IMR-90 (cell line): ENCODE measurements around the gene CEP170B. TPM values are rescaled to one million over a fixed set of nuclear protein-coding genes. Genes with fewer than 3 reads are reported as not detected.

Source experiments
- ATAC-seq: fragments of 200-7000 bp; cut with Tn5 transposase; 2 replicates; pipeline ENCODE4 v1.9.1; 2020; ENCODE audit warnings: low read depth, mild to moderate bottlenecking, moderate library complexity
- BruUV-seq: library from RNA; stranded (reverse); fragments of 400-500 nt; replicated peaks from 2 replicates; lab custom pipeline; 2021; lab: Mats Ljungman, UMichigan
- CTCF ChIA-PET: fragments of 300-600 bp; formaldehyde crosslinking; extraction: SDS; loops from one replicate; lab custom pipeline; 2021; ENCODE audit warnings: antibody characterized with exemption; lab: Yijun Ruan, JAX
- POLR2A ChIA-PET: fragments of 300-600 bp; sonication (Branson Sonifier 250); formaldehyde crosslinking; loops from one replicate; lab custom pipeline; 2022; ENCODE audit warnings: antibody characterized with exemption; ENCODE audit not compliant: unreplicated experiment; lab: Charles Lee
- DNase-seq: peaks from one replicate; pipeline ENCODE4 v3.0.0; 2013
- H2AFZ ChIP-seq: replicated peaks from 2 replicates; pipeline ENCODE3; 2013; ENCODE audit warnings: low read length, mild to moderate bottlenecking; ENCODE audit not compliant: poor library complexity
- H2AK5ac ChIP-seq: 2 replicates; pipeline ENCODE4 v1.6.1; 2013; ENCODE audit warnings: low read depth, low read length, inconsistent platforms
- H2AK9ac ChIP-seq: replicated peaks from 2 replicates; pipeline ENCODE3; 2013; ENCODE audit warnings: mild to moderate bottlenecking, low read depth, low read length, moderate library complexity; ENCODE audit not compliant: poor library complexity
- H2BK120ac ChIP-seq: 2 replicates; pipeline ENCODE4 v1.6.1; 2013; ENCODE audit warnings: low read depth, low read length, inconsistent platforms
- H2BK15ac ChIP-seq: 3 replicates; pipeline ENCODE4 v1.6.1; 2013; ENCODE audit warnings: low read depth, low read length, inconsistent platforms
- H2BK20ac ChIP-seq: 2 replicates; pipeline ENCODE4 v1.6.1; 2013; ENCODE audit warnings: low read depth, mild to moderate bottlenecking, inconsistent platforms, low read length, moderate library complexity
- H2BK5ac ChIP-seq: 2 replicates; pipeline ENCODE4 v1.6.1; 2013; ENCODE audit warnings: mild to moderate bottlenecking, low read depth, low read length, inconsistent platforms; ENCODE audit not compliant: poor library complexity, severe bottlenecking
- H3K14ac ChIP-seq: replicated peaks from 2 replicates; pipeline ENCODE4 v1.6.1; 2013; ENCODE audit warnings: low read depth, low read length, inconsistent platforms
- H3K18ac ChIP-seq: 2 replicates; pipeline ENCODE4 v1.6.1; 2013; ENCODE audit warnings: low read depth, low read length, control low read depth
- H3K23ac ChIP-seq: 2 replicates; pipeline ENCODE4 v1.6.1; 2013; ENCODE audit warnings: low read depth, low read length, inconsistent platforms
- H3K27ac ChIP-seq: 2 replicates; pipeline ENCODE4 v1.5.1; 2013; ENCODE audit warnings: mild to moderate bottlenecking, control low read depth, low read length; ENCODE audit not compliant: insufficient read depth
- H3K27me3 ChIP-seq: 2 replicates; pipeline ENCODE4 v1.6.1; 2013; ENCODE audit warnings: low read length; ENCODE audit not compliant: control insufficient read depth, insufficient read depth
- H3K36me3 ChIP-seq: 2 replicates; pipeline ENCODE4 v1.6.1; 2013; ENCODE audit warnings: low read length, mixed read lengths; ENCODE audit not compliant: control insufficient read depth, insufficient read depth
- H3K4ac ChIP-seq: 2 replicates; pipeline ENCODE4 v1.6.1; 2013; ENCODE audit warnings: low read depth, low read length, inconsistent platforms
- H3K4me1 ChIP-seq: 2 replicates; pipeline ENCODE4 v1.6.1; 2013; ENCODE audit warnings: low read length, mixed read lengths; ENCODE audit not compliant: control insufficient read depth, insufficient read depth
- H3K4me2 ChIP-seq: 2 replicates; pipeline ENCODE4 v1.6.1; 2013; ENCODE audit warnings: low read depth, mild to moderate bottlenecking, control low read depth, low read length, moderate library complexity
- H3K4me3 ChIP-seq: 2 replicates; pipeline ENCODE4 v1.5.1; 2013; ENCODE audit warnings: low read depth, mild to moderate bottlenecking, control low read depth, low read length, moderate library complexity; ENCODE audit not compliant: insufficient read depth
- H3K56ac ChIP-seq: 2 replicates; pipeline ENCODE4 v1.6.1; 2013; ENCODE audit warnings: low read length, inconsistent platforms; ENCODE audit not compliant: insufficient read depth; ENCODE audit errors: extremely low read depth
- H3K79me1 ChIP-seq, 2 experiments: 2 replicates each; pipeline ENCODE4 v1.6.1; 2013; ENCODE audit warnings: low read length in 2 of 2, inconsistent platforms in 1 of 2, low read depth in 1 of 2
- H3K9ac ChIP-seq: 2 replicates; pipeline ENCODE4 v1.6.1; 2013; ENCODE audit warnings: low read depth, low read length, control low read depth
- H3K9me1 ChIP-seq: 2 replicates; pipeline ENCODE4 v1.6.1; 2013; ENCODE audit warnings: low read length, inconsistent platforms; ENCODE audit not compliant: insufficient read depth
- H3K9me3 ChIP-seq: 2 replicates; pipeline ENCODE4 v1.6.1; 2013; ENCODE audit warnings: low read length; ENCODE audit not compliant: control insufficient read depth, insufficient read depth
- H4K20me1 ChIP-seq: 2 replicates; pipeline ENCODE4 v1.6.1; 2013; ENCODE audit warnings: low read length, inconsistent platforms; ENCODE audit not compliant: insufficient read depth
- H4K5ac ChIP-seq: 2 replicates; pipeline ENCODE4 v1.6.1; 2013; ENCODE audit warnings: mild to moderate bottlenecking, low read depth, low read length, control low read depth
- H4K8ac ChIP-seq, 2 experiments: 2 replicates each; pipeline ENCODE4 v1.6.1; 2013; ENCODE audit warnings: low read depth in 2 of 2, low read length in 2 of 2, control low read depth in 1 of 2, inconsistent platforms in 1 of 2
- H4K91ac ChIP-seq: 2 replicates; pipeline ENCODE4 v1.6.1; 2013; ENCODE audit warnings: low read depth, low read length, inconsistent platforms; ENCODE audit not compliant: insufficient read depth
- BHLHE40 ChIP-seq: fragments of 150-350 bp; IDR thresholded peaks from 2 replicates; pipeline ENCODE4 v1.6.1; 2016; ENCODE audit warnings: mild to moderate bottlenecking, low read depth, low read length
- CEBPB ChIP-seq: IDR thresholded peaks from 2 replicates; pipeline ENCODE4 v1.6.1; 2012; ENCODE audit warnings: low read depth, low read length, improper control_type of control experiment
- FOS ChIP-seq: fragments of 150-350 bp; IDR thresholded peaks from 2 replicates; pipeline ENCODE4 v1.6.1; 2016; ENCODE audit warnings: low read depth, low read length
- MAZ ChIP-seq: IDR thresholded peaks from 2 replicates; pipeline ENCODE4 v1.6.1; 2012; ENCODE audit warnings: low read depth, mild to moderate bottlenecking, low read length, improper control_type of control experiment, moderate library complexity, borderline replicate concordance
- MXI1 ChIP-seq: IDR thresholded peaks from 2 replicates; pipeline ENCODE4 v1.6.1; 2012; ENCODE audit warnings: low read depth, mild to moderate bottlenecking, low read length, moderate library complexity, borderline replicate concordance
- NFE2L2 ChIP-seq: fragments of 150-350 bp; IDR thresholded peaks from 2 replicates; pipeline ENCODE4 v1.6.1; 2016; ENCODE audit warnings: low read depth, mild to moderate bottlenecking, low read length
- POLR2A ChIP-seq: IDR thresholded peaks from 2 replicates; pipeline ENCODE4 v1.6.1; 2012; ENCODE audit warnings: mild to moderate bottlenecking, low read depth, low read length
- RFX5 ChIP-seq: IDR thresholded peaks from 2 replicates; pipeline ENCODE4 v1.8.0; 2012; ENCODE audit warnings: low read depth, mild to moderate bottlenecking, low read length, moderate library complexity
- WGBS, 2 experiments: methylation state at CpG; one replicate each; pipeline versions ENCODE4 v1.1.5 to v1.1.7; 2013; ENCODE audit warnings: missing lambda C conversion rate in 2 of 2; ENCODE audit not compliant: insufficient read length in 1 of 2; ENCODE audit errors: extremely low coverage in 2 of 2; 5-methylcytosine and 5-hydroxymethylcytosine counted together
- dilution Hi-C: fragments of 300-500 bp; cut with HindIII; formaldehyde crosslinking; loops from one replicate; pipeline ENCODE4 v1.14.3; 2018; ENCODE audit warnings: low sequenced_read_pairs; ENCODE audit not compliant: unreplicated experiment
- in situ Hi-C: fragments of 300-500 bp; cut with MboI; formaldehyde crosslinking; loops from 3 replicates; pipeline ENCODE4 v1.14.3; 2019; ENCODE audit warnings: low sequenced_read_pairs, inconsistent platforms, mixed read lengths
- intact Hi-C: fragments of 100-400 bp; cut with micrococcal nuclease; formaldehyde crosslinking; loops from 2 replicates; pipeline ENCODE4 v1.10.0; 2022
- polyA plus RNA-seq, 3 experiments: library from polyadenylated mRNA; depleted of rRNA; stranded (reverse); fragments of >200 nt; gene quantifications; 2 replicates each; pipeline ENCODE4 v1.2.3, GENCODE V29; 2012; ENCODE audit warnings: low replicate concordance in 1 of 3
- total RNA-seq: library from RNA; depleted of rRNA; stranded (reverse); fragments of >200 nt; gene quantifications from 2 replicates; pipeline ENCODE4 v1.2.3, GENCODE V29; 2012

CEP170B gene
- total and polyA plus RNA-seq, 2 of the 4 experiments (the other 2 are of a cell fraction): 3.6 to 13.1 TPM

DNA sequence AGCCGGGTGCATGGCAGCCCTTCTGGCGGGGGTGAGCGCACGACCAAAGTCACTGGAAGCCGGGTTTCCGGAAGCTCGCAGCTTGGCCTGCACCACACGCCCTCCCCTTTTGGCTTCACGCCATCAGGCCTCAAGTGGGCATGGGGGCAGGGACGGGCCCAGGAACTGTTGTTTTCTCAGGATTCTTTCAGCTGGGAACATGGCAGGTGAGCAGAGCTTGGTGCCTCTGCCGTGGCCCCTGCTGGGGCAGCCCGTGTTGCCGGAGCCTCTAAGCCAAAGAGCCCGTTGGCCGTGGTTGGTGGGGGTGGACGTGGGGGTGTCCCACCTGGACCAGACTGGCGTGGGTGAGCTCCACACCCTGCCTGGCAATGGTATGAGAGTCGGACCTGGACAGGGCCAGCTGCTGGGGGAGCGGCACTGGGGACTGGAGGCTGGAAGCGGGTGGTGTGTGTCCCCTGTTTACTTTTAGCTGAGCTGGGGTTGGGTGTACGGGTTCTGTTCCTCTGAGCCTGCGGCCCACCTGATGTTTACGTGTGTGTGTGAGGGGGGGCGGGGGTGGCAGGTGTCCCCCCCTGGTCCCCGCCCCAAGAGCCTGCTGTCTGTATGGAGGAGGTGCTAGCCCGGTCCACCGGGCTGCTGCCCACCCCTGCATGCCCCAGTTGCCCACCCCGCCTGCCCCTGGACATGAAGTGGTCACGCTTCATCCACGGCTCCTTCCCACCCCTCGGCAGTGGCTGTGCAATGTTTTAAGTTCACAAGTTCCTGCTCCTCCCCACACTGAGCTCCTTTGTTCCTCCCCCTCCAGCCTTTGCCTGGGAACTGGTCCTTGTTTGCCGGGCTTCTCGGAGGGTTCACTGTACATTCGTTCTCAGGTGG is 31.0 kb downstream of the CEP170B start:
- Histone ChIP-seq H2BK15ac (no peak overlapping the region), H3K14ac (no peak overlapping the region), H2BK5ac (no peak overlapping the region), H3K9me3 (no peaks in the 10 kb centered on the region), H4K91ac (no peak overlapping the region), H4K20me1 (no peaks in the 10 kb centered on the region; the same call in none of the 2 replicates), H3K56ac (no peak overlapping the region), H3K4ac (no peak overlapping the region), H3K79me1 (no peaks in the 10 kb centered on the region), H3K27me3 (peaks cover 5% of the 10 kb centered on the region), H3K27ac (no peak overlapping the region), H2AFZ (no peak overlapping the region), H3K4me3 (no peak overlapping the region), H3K36me3 (peaks cover 10% of the 10 kb centered on the region; the same call in 1 of the 2 replicates), H3K4me2 (no peak overlapping the region), H4K8ac (no peak overlapping the region), H2AK5ac (no peak overlapping the region), H3K23ac (no peak overlapping the region), H2BK120ac (no peak overlapping the region), H3K9me1 (no peaks in the 10 kb centered on the region), H2BK20ac (no peak overlapping the region), H3K9ac (no peak overlapping the region), H3K4me1 (no peaks in the 10 kb centered on the region; the same call in 1 of the 2 replicates), H4K5ac (no peak overlapping the region), H2AK9ac (no peak overlapping the region), H3K18ac (no peak overlapping the region)
- no peak for ATAC-seq
- dilution Hi-C loops (no loop called here), in situ Hi-C loops (no loop called here), intact Hi-C loops (loop anchor here (1.0 to 2.0 kb wide), 3 partner anchors 37 to 149 kb away; no protein-coding TSS in a partner anchor)
- TSS peak; percentile 77 for BruUV-seq
- CTCF ChIA-PET: interaction anchor here (0.6 to 1.0 kb wide), 3 partner anchors 11 to 149 kb away, joined by 3 to 4 read pairs (median 3); no protein-coding TSS in a partner anchor
- no peak for DNase-seq
- TF ChIP-seq NFE2L2 (no peak), FOS (no peak), BHLHE40 (no peak), MAZ (no peak), MXI1 (no peak), RFX5 (no peak), POLR2A (no peak), CEBPB (no peak)
- WGBS, 2 experiments: 72% methylated on average over 10 of the region's 34 CpGs; no CpG with 5 or more reads in 1 of the 2 experiments
- POLR2A ChIA-PET: interaction anchor here (0.6 kb wide), 1 partner anchor 90 kb away, joined by 3 read pairs; the partner anchor contains the start of gene CLBA1
